SK-N-DZ (cell line): ENCODE measurements around the gene POLR2J2. TPM values are rescaled to one million over a fixed set of nuclear protein-coding genes. Genes with fewer than 3 reads are reported as not detected.
"Not testable (repeated sequence)": the region's sequence is repeated elsewhere in the genome, so short reads cannot be mapped to it uniquely, and the experiment has no call there.

Experiments used
- DNase-seq: peaks from one replicate; pipeline ENCODE4 v3.0.0-alpha.2; 2015; ENCODE audit warnings: low spot score
- polyA plus RNA-seq, 2 experiments: library from polyadenylated mRNA; depleted of rRNA; stranded (reverse); fragments of >200 nt; gene quantifications; 2 replicates each; pipeline ENCODE4 v1.2.3, GENCODE V29; 2014

POLR2J2 gene
- 3.6 TPM in 1 of 2 replicates, not detected in the other for polyA plus RNA-seq (2014; cell fraction: cytosol; rRNA removed)
- 0.82 and 5.6 TPM in 2 replicates for polyA plus RNA-seq (2014; cell fraction: nucleus; rRNA removed)

GRCh38 chr7:102671166-102671955 lies at the start of gene POLR2J2:
POLR2J2 (minus strand) TSS chr7:102671663; CDS start chr7:102671601, 62 bp downstream.
- DNase-seq, result peak; percentile 91

DNA sequence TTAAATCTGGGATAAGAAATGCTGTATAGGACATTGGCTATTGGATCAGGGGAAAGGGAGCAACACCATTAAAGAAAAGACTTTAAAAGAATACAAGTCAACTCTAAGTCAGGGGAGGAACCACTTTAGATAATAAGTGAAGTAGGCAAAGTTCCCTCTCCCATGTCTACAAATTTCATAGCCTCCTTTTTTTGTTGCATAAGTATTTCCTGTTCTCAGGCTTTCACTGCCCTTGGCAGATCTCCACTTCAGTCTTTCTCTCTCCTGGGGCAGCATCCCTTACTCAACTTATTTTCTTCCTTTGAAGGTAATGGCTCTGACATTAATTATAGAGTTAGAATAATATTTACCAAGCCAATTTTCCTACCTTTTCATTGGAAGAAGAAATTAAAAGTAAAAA lies 47.0 kb upstream of the POLR2J2 start:
- DNase-seq, result not testable (repeated sequence)

DNA sequence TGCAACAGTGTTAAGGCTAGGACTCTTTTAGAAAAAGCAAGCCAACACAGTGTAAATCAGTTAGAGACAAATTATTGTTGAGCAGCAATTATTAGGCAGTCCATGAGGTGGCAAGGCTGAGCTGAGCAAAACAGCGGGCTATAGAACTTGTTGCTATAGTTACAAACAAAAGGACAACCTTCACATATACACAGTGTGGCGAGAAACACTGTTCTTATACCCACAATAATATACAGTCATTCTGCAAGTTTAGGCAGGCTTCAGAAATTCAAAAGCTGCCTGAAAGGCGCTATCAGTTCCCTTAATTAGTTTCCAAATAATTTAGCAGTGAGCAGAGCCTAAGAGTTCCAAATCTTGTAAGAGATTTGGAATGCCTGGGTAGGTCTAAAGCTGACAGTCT lies 44.3 kb upstream of the POLR2J2 start:
- DNase-seq, result not testable (repeated sequence)

DNA sequence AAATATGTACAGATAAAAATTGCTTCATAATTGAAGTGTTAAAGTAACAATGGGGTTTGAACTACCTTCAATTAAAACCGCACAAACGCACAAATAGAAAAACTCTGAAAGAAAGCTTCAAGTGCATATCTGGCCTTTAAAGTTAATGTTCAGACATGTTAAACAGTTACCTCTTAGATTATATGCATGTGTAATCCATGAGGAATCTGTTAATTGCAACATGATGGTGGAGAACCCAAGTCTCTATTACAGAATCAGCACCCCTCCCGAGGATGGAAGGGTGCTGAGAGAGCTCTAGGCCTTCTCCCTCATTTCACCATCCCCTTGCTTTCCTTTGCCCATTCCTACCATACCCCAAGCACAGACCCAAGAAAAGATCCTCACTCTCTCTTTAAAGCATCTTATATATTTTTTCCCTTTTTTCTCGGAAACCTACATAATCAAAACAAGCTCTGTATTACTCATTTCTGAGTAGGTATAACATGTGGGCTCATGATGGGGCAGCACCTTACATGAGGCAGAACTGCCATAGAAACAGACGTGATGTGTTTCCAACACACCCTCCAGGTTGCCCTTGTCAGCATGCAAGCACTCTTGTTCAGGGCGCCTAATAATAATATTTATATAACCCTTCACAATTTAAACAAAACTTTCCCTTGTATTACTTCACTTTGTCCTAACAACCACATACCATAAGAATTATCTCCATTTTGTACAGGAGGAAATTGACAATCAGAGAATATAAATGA lies 43.5 kb upstream of the POLR2J2 start:
- DNase-seq, result not testable (repeated sequence)

GRCh38 chr7:102713691-102714080 lies 42.2 kb upstream of the POLR2J2 start:
- DNase-seq, result not testable (repeated sequence)

DNA sequence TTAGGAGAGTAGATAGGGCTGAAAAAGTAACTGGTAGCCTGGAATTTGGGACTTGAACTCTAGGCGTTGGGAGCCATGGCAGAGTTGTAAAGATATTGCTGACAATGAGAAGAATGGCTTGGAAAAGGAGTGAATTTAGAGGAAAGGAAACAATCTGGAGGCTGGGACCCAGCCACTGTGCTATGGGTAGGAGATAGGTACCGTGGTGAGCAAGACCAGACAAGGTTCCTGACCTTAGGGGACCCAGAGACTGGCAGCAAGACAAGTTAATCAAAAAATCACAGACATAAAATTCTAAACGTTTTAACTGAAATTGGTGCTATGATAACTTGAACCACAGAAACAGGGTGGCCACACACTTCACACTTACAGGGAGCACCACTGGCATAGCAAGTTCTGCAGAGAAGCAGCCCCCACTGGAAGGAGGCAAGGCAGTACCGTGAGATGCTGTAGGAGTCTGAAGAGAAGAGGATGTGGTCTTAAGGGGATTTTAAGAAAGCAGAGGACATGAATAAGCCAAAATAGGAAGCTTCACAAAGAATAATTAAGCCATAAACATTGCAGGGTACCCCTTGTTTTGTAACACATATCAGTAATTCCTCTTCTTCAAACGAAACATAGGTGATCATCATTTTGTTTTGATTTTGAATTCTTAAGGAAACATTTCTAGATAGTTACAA lies 41.7 kb upstream of the POLR2J2 start:
- DNase-seq, result not testable (repeated sequence)

DNA sequence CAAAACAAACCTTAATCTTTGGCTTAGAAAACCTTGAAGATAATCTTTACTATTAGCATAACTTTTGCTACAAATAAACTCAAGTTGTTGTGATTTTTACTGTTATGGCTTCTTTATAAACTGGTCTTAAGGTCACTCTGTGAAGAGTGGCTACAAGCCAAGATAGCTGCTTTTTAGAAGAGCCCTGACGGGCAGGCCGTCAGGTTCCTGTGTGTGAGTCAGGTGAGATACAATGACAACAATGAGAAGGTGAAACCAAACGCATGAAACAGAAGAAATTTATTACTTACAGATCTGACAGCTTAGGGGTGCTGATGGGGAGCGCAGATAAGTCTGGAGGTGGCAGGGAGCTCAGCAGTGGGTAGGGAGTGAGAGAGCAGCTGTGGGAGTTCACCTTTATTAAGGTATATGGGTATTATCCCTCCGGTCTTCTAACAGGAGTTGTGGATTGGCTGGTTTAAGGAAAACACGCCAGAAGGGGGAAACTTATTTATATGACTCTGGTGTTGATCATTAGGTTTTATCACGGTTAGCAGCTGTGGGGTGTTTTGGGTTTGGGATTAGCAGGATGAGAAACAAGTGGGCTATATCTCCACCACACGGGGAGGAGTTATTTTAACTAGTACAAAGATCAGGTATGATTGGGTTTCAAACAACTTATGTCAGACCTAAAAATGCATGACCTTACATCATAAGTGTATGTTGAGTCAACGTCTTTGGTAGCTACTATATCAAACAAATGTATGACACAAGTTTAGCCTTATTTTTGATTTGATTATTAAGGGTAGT lies 27.7 kb upstream of the POLR2J2 start:
- not testable (repeated sequence) for DNase-seq

DNA sequence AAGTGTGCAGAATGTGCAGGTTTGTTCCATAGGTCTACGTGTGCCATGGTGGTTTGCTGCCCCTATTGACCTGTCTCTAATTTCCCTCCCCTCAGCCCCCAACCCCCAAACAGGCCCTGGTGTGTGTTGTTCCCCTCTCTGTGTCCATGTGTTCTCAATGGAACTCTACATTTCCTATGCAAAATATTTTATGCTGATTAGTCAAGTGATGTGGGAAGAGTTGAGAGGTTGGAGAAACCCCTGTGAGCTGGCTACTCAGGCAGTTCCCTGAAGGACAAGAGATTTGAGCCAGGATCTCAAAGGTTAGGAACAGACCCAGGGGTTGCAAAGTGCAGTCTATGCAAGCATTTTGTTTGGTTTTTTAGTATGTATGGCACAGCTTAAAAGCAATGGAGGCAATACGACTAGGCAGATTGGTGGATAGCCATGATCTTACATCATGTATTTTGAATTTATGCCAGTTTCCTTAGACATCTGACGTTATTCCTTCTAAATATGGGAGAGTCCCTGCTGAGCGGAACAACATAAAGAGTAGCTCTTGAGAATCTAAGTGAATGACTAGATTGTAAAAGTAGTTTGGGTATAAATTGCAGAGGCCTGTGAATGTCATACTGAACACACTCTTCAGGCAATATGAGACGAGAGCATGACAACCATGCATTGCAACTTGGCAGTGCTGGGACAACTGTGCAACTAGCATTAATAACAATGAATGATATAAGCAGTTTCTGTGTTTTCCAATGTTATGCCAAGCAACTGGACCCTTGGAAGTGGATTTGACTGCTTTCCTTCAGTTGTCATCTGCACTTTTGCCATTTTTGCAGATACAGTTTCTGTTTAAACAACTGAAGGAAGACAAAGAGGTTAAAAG lies 26.4 kb upstream of the POLR2J2 start:
- DNase-seq, result not testable (repeated sequence)

- DNase-seq, result not testable (repeated sequence)
These were observed 24.5 kb upstream of the POLR2J2 start for GRCh38 chr7:102696009-102696408.

DNA sequence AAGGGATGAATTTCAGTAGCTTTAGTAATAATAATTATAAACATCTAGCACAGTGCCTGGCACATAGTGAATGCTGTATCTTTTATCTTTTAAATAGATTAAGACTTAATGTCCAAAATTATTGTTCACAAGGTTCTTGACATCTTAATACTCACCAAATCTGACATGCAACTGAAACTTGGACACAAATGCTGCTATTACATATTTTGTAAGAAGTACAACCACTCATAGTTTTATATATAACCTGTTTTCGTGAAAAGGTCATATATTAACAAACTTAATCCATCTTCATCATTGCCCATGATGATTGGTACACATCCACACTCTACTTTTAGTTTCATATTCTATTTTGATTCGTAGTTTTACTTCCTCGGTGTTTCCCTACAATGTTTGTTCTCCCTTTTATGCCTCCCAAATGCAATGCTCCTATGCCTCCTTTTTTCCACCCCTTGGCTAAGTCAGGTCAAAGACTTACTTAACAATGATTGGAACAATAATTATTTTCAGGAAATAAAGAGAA lies 23.6 kb upstream of the POLR2J2 start:
- DNase-seq, result not testable (repeated sequence)

DNA sequence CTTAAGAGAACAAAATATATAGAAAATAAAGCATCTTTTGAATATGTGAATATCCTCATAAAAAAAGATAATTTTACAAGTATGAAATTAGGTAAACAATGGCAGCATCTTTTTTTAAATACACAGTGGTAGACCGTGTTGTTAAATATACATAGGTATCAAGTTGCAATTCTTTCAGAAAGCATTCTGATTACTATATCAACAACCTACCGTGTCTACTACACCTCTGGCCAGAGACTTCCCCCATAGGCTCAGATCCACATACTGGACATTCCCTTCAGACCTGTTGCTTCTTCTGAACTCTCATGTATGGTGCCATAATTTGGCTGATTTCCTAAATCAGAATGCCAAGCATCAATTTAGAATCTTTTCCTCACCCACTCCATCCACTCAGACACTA lies 22.5 kb upstream of the POLR2J2 start:
- DNase-seq, result not testable (repeated sequence)

DNA sequence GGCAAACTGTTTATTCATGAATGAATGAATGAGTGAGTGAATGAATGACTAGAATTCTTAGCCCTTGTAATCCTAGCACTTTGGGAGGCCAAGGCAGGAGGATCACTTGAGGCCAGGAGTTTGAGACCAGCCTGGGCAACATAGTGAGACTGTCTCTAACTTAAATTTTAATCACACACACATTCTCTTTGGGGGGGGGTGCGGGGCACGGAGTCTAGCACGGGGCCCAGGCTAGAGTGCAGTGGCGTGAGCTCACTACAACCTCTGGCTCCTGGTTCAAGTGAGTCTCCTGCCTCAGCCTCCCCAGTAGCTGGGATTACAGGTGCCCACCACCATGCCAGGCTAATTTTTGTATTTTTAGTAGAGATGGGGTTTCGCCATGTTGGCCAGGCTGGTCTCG lies 19.1 kb upstream of the POLR2J2 start:
- DNase-seq, result not testable (repeated sequence)

DNA sequence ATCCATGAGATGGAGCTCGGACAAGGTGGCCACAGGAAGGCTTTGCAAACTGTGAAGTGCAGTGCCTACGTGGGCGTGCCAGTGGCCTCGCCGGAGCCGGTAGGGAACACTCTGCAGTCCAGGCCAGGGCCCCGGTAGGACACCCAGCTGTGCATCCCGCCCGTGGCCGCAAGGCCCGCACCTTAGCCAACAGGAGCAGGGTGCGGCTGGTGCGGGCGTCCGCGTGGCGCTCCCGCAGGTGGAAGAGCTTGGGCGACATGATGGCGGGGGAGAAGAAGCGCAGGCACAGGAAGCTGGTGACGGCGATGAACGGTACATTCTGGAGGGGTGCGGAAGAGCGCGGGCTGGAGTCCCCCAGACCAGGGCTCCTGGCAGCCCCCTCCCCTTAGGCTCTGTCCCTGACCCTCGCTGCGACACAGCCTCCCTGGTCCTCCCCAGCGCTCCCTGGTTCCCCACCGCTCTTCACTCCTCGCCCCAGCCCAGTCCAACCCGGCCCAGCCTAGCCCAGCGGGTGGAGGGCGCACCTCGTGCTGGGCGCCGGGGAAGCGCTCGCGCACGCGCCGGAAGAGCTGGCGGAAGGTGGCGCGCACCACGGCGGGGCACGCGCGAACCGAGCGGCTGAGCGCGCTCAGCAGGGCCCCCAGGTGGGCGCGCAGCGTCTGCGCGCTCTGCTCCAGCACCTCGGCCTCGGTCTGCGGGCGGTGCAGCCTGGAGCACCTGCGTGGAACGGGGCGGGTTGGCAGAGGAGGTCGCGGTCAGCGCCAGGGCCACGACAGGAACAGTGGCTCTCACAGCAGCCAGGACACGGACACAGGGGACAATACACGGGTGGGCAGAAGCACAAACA lies 18.2 kb upstream of the POLR2J2 start:
- not testable (repeated sequence) for DNase-seq

DNA sequence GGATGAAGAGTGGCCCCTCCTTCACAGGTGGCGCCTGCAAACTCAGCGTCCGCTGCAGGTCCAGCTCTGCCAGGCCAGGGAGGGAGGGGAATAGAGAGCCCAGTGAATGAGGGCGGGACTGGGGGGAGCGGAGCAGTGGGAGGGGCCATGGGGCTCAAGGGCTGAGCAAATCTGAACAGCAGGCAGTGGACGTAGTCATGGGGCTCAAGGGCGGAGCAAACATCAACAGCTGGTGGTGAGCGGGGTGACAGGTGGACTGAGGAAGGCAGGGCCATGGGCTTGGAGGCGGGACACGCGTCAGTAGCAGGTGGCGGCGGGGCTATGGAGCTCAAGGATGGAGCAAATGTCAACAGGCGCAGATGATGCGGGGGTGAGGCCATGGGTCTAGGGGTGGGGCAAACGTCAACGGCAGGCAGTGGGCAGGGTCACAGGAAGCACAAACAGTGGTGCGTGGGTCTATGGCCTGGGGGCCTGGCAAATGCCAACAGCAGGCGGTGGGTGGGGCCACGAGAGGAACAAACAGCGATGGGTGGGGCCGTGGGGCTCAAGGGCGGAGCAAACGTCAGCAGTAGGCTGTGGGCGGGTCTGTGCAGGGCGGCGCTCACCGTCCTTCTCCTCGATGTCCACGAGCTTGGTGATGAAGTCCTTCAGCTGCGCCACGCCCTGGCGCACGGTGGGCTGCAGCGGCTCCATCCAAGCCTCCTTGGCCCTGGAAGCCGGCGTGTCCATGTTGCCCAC lies 17.0 kb upstream of the POLR2J2 start:
- not testable (repeated sequence) for DNase-seq

DNA sequence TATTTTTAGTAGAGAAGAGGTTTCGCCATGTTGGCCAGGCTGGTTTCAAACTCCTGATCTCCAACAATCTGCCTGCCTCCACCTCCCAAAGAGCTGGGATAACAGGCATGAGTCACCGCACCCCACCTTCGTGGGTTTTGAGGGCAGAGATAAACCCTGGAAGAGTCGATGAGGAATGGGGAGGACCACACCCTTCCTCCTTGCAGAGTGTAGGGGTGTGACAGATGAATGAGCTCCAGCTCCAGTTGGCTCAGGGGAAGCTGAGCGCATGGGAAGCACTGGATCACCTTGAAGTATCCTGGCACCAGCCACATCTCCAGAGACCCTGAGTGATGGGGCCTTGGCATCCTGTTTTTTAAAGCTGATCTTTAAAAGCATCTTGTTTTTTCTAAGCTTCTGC lies 11.1 kb upstream of the POLR2J2 start:
- not testable (repeated sequence) for DNase-seq

DNA sequence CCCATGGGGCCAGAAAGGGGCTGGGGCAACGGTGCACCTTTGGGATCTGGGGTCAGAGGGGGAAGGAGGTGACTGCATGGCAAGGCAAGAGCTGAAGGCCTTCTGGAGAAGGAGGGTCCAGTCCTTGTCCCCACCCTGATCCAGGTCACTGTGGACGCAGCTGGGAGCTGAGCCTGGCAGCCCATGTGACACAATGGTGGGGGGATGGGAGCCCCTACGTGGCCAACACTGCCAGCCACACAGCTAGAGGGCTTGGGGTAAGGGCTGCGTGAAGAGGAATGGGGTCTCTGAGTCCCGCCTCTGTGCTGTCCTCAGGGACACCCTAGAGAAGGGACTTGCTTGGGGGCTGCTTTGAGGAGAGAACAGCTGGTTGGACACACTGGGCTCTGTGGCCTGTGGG lies 9.3 kb upstream of the POLR2J2 start:
- DNase-seq, result not testable (repeated sequence)

DNA sequence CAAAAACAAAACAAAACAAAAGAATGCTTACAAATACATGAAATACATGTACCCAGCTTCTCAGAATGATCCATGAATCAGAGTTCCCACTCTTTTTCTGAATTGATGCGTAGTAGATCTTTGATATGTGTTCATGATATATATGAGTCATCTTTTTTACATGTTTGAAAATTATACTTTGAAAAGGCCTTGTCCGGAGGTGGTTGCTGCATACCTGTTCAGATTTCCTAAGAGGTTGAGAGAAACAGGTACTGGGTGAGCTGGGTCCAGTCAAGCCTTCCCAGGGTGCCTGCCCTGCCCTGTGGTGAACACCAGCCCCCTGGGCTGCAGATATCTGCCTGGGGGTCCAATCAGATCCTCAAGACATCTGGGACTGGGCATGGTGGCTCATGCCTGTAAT lies 4.1 kb upstream of the POLR2J2 start:
- DNase-seq, result not testable (repeated sequence)

DNA sequence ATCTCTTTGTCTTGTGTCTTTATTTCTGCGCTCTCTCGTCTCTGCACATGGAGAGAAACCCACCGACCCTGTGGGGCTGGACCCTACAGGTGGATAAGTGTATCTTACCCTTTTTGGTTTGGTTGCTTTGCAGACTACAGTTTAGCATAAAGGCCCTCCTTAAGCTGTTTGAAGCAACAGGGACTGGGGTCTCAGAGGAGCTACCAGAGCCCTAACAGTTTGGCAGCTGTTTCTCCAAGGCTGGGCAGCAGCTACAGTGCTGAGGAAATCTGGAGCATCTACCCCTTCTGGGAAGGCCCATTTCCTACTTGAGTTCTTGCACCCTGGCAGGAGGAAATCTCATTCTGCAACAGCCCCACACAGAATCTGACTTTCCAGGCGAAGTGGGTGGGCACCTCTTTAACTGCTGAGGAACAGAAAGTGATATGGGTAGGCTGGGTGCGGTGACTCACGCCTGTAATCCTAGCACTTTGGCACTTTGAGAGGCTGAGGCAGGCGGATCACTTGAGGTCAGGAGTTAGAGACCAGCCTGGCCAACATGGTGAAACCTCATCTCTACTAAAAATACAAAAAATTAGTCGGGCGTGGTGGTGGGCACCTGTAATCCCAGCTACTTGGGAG lies 2.1 kb upstream of the POLR2J2 start:
- DNase-seq, result not testable (repeated sequence)
